Measurements from ENCODE around the gene NAV3. TPM values are rescaled to one million over a fixed set of nuclear protein-coding genes. Genes with fewer than 3 reads are reported as not detected.

NAV3 gene
- total RNA-seq, 2 donors from 2014 or later = 1.3 to 1.5 TPM

DNA sequence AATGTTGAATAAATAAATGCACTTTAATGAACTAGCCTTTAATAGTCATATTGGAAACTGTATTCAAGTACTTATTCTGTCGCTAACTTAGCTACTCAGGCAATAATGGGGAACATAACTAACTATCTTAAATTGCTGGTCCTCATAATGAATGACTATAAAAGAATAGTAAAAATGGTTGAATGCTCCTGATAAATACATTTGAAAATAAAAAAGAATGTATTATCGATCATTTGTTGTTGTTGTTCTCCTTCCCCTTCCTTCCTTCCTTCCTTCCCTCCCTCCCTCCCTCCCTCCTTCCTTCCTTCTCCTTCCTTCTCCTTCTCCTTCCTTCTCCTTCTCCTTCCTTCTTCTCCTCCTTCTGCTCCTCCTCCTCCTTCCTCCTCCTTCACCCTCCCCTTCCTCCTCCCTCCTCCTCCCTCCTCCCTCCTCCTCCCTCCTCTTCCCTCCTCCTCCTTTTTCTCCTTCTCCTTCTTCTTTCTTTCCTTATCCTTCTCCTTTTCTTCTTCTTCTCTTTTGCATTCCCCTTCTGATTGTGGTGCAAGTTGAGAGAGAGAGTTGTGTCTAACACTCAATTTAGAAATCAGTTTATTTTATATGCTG lies 133.0 kb downstream of the NAV3 start:
- DNase-seq (no peak), ATAC-seq (no peak)
- intact Hi-C loops (cut with DNase I, micrococcal nuclease) = no loop called here

DNA sequence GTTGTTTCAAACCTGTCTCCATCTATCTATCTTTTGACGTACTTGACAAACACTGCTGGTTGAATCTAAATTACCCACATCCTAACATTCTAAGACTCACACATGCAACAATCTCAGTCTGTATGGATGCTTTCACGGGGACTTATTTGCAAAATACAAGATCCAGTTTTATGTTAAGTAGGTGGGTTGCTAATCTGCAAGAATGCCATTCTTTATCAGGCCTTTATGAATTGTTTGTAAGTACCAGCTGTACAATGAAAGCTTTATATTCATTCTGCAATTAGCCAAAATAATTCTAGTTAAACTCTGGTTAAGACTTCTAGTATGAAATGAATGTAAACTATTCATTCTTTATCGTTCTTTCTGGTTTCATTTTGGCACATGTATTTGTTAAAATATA lies 135.1 kb downstream of the NAV3 start:
- ATAC-seq (no peak), DNase-seq (no peak)
- intact Hi-C loops (cut with DNase I, micrococcal nuclease) = no loop called here

DNA sequence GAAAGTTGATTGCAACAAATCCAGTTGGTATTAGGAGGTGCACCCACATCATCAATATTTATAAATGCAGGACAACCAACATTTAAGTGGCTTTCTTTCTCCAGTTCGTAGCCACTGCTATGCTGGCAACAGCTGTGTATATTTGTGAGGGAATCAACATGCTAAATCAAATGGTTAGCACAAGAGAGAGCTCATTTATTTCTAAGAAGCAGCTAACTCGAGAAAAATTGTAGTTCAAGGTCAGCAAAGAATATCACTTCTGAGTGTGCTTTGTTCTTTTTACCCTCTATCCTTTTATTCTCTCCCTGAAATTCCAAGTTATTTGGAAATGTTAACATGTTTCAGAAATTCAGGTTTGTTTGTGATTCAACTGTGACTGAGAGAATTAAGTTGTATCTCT lies 137.3 kb downstream of the NAV3 start:
- ATAC-seq = no peak
- no peak for DNase-seq
- intact Hi-C loops (cut with DNase I, micrococcal nuclease) = no loop called here

DNA sequence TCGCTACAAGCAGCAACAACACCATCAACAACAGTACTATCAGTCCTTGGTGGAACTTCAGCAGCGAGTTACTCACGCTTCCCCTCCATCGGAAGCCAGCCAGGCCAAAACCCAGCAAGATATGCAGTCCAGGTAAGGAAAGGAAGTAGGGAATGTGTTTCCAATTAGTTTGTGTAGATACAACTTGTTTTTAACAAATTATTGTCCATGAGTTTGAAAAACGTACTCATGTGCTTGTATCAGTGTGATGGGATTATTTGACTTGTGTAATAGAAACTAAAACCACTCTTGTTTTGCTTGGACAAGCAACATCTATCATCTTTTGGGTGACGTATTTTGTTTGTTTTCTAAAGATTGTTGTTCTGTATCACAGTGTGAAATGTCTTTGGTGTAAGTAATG lies 137.9 kb downstream of the NAV3 start:
- intact Hi-C loops (cut with DNase I, micrococcal nuclease) = no loop called here
- ATAC-seq = no peak
- DNase-seq = no peak

DNA sequence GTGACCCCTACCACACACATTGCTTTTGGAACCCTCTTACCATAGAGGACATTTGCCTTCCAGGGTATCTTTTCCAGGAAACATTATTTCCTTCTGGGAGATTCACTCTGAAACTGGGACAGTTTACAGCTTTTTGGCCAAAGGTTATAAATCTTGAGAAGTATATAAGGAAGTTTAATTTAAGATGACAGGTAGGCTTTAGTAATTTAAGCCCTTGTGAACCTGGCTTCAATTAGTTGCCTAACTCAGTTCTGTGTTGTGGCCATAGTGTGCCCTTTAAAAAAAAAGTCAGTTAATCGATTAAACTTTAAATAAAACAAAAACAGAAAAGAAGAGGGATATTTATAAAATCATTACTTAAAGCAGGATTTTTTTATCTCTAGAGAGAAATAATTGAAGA lies 142.9 kb downstream of the NAV3 start:
- ATAC-seq (no peak), DNase-seq (no peak)
- intact Hi-C loops (cut with DNase I, micrococcal nuclease) = no loop called here

DNA sequence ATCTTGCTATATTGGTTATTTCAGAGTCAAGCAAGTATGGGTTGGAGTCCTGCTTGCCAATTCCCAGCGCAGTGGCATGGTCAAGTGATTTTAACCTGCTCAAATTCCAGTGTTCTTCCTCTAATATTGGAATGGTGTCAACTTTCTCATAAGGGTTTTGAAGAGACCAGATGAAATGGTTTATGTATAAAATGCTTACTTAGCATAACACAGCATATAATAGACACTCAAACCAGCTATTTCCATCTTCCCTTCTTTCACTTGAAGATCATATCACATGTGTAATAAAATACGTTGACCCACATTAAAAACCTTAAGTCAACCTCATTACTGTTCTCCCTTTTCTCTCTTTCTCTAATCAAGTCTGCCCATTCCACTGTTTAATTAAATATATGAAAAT lies 144.0 kb downstream of the NAV3 start:
- no peak for ATAC-seq
- intact Hi-C loops (cut with DNase I, micrococcal nuclease) = no loop called here
- DNase-seq = no peak

DNA sequence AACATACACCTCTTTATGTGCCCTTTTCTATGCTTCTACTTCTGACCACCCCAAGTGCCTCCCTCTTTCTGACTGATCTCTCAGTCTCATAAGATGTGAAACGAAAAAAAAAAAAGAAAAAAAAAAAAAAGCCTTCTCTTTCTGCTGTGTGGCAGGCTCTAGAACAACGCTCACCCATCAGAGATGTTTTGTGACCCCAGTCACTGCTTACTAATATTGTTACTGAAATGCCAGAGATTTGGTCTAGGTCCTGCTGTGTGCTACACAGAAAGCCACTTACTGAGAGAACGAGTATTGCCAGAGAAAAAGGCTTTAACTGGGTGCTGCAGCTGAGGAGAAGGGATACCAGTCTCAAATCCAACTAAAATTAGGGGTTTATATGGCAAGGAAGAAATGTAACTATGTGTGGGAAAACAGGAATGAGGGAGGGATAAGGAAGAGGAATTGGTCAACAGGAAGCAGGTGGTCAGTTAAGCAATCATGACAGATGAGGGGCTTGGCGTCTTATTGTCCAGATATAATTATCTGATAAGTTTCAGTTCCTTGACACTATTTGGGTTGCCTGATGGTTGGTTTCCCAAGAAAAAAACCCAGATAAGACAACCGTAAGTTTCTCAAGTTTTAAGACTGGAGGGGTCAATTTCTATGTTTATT lies 149.0 kb downstream of the NAV3 start:
- intact Hi-C loops (cut with DNase I, micrococcal nuclease) = no loop called here
- ATAC-seq (no peak), DNase-seq (no peak)

DNA sequence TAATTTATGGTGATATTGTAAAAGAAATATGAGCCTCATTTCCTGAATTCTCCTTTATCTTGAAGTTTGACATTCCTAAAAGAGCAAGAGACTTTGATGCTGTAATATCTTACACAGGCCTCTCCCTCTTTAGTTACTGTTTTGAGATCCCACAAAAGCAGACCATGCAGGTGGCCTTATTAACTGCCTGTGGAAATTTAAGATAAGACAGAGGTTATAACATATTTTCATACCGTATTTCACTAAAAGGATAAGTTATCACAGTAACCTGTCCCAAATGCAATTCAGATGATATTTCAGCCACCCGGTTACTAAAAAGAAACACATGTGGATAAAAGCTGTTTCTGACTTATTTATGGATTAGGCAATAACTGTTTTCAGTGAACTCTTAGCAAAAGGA lies 150.1 kb downstream of the NAV3 start:
- ATAC-seq (no peak), DNase-seq (no peak)
- intact Hi-C loops (cut with DNase I, micrococcal nuclease) = no loop called here

DNA sequence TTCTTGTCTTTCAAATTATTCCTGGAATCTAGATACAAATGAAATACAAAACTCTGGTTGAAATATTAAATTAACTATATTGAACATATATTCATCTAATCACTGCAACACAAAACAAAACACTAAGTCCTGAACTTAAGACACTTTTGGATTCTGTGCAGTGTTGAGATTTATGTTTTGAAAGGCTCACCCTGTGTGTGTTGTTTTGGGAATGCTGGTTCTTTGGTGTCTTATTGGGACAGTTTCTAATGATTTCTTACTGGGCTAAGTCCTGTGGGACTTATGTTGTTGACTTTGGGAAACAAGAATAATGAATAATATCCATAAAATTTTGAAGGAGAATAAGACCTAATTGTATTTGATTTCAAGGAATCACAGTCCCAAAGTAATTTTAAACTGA lies 153.2 kb downstream of the NAV3 start:
- intact Hi-C loops (cut with DNase I, micrococcal nuclease) = no loop called here
- no peak for DNase-seq
- no peak for ATAC-seq

DNA sequence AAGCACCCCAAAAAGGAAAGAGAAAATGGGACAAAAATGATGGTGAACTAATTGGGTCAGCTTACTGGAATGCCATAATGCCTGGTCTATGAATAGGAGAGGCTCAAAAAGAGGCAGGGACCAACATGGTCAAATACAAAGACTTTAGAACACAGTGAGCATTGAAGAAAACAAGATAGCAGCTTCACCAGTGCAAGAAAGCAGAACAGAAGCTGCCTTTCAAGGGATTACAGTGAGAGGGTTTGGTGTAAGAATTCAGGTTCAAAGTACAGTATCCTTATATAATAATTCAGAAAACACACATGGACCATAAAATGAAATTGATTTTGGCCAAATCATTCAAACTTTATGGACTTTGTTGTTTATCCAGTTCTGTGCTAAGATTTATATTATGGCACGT lies 162.1 kb downstream of the NAV3 start:
- ATAC-seq = peak; percentile 95
- DNase-seq = no peak
- intact Hi-C loops (cut with DNase I, micrococcal nuclease) = no loop called here

DNA sequence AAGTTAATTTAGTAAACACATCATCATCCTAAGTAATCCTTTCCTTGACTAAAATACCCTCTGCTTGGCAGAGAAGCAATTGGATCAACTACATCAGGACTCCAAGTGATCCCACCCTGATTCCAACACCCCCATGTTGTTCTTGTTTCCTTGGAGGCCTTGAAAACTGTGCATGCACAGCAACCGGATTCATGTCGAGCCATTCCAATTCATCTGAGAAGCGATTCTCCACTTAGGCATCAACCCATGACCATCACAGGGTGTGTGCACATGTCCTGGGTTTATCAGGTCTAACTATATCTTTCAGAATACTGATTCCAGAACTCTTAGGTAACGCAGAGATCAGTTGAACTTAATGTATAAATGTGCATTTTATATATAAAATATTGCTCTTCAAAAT lies 163.0 kb downstream of the NAV3 start:
- DNase-seq = no peak
- no peak for ATAC-seq
- intact Hi-C loops (cut with DNase I, micrococcal nuclease) = no loop called here

DNA sequence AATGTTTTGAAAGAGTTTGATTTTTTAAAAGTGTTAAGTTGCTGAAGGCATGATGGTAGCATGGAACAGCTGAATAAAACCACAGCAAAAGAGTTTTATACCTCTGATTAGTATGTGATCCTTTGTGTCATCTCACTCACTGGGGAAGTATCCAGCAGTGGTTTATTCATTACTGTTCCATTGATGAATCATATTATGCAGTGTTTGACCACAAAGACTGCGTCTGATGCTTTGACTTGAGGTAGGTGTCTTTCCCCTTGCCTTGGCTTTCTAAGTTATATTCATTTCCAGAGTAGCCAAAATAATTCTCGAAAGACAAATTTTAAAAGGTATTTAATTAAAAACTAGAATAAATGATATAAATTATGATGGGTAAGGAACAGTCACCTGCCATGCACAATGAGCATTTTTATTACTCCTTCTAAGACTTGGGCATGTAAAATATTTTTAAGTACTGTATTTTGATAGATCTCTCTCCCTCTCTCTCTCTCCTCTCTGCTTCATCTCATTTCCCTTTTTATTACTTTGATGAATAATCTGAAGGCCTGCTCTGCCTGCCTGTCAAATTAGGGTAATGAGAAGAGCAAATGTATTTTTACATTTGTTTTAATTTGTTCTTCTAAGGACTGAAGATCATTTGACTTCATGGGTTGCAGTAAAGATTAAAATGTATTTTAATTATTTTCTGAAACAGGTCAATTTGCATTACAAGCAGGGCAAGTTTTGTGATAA lies 164.9 kb downstream of the NAV3 start:
- no peak for DNase-seq
- intact Hi-C loops (cut with DNase I, micrococcal nuclease) = no loop called here
- ATAC-seq = no peak

DNA sequence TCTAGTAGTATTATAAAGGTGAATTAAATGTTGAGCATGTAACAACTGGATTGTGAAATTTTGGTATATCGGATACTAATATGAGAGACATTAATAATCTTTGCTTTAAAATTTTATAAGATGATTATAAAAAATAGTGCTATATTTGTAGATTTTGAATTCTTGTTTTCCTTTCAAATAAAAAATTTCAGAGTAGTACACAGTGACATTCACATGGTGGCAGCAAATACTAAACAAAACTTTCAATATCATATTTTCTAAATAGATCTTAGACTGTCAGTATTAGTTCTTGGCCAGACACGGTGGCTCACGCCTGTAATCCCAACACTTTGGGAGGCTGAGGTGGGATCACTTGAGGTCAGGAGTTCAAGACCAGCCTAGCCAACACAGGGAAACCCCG lies 166.0 kb downstream of the NAV3 start:
- DNase-seq (no peak), ATAC-seq (no peak)
- intact Hi-C loops (cut with DNase I, micrococcal nuclease) = no loop called here

DNA sequence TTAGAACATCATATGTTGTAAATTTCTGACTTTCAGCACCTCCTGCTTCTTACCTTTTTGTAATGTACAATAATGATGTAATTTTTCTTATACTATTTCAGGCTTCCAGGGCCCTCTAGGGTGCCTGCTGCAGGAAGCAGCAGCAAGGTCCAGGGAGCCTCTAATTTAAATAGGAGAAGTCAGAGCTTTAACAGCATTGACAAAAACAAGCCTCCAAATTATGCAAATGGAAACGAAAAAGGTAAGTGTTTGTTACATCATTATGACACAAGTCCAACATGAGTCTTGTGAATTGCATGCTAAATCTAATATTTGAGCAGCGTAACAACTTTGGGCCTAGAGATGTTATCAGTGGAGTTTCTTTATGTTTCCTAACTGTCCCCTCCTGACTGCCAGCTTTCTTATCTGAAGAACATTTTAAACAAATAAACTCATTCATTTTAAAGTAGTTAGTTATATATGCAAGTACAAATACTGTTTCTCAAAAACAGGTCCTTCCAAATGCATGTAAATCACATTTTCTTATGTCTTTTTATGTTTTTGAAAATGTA lies 167.6 kb downstream of the NAV3 start:
- peak; percentile 61 for ATAC-seq
- intact Hi-C loops (cut with DNase I, micrococcal nuclease) = no loop called here
- no peak for DNase-seq

DNA sequence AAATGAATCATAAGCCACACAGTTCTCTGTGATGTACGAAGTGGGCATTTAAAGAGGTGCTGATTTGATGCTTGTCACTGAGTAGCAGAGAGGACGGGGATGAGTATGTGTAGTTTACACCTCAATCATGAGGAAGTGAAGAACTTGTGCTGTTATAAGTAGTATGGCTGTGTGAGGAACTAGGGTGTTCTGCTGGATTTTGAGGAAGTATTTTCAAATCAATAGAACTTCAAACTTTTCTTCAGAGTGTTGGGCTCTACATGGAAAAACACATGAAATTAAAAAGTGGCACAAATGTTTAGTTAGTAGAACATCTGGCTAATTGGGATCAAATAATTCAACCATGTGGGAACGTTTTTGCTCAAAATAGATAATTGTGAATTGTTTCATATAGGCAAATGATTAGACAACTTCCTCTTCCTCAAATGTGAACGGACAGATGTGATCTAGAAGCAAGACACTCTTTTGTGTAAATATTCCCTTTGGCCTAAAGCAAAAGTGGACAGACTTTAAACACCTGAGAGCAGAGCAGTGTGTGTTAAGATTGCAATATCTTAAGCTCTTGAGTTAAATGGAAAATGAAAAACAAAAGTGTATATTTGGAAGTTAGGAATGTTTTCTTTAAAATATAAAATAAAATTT lies 168.5 kb downstream of the NAV3 start:
- ATAC-seq (peak; percentile 83), DNase-seq (no peak)
- intact Hi-C loops (cut with DNase I, micrococcal nuclease) = no loop called here

DNA sequence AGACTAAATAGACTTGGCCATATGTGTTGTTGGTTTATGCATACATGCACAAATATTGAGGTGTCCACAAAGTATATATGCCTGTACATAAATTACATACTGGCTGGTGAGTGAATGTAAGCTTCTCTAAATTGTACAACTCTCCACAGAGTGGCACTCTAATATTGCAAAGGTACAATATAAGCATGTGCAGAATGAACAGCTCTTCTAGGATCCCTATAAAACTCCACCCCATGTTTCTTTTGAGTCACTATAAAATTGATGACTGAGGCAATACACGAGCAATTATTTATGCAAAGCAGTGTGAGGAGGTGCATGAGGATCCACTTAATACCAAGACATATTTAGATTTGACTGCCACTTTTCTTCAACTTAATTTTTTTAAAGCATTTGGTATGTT lies 172.2 kb downstream of the NAV3 start:
- intact Hi-C loops (cut with DNase I, micrococcal nuclease) = loop anchor here in 1 of 2 donors (10.0 kb wide), 1 partner anchor 122 kb away; no protein-coding TSS in a partner anchor
- DNase-seq = no peak

DNA sequence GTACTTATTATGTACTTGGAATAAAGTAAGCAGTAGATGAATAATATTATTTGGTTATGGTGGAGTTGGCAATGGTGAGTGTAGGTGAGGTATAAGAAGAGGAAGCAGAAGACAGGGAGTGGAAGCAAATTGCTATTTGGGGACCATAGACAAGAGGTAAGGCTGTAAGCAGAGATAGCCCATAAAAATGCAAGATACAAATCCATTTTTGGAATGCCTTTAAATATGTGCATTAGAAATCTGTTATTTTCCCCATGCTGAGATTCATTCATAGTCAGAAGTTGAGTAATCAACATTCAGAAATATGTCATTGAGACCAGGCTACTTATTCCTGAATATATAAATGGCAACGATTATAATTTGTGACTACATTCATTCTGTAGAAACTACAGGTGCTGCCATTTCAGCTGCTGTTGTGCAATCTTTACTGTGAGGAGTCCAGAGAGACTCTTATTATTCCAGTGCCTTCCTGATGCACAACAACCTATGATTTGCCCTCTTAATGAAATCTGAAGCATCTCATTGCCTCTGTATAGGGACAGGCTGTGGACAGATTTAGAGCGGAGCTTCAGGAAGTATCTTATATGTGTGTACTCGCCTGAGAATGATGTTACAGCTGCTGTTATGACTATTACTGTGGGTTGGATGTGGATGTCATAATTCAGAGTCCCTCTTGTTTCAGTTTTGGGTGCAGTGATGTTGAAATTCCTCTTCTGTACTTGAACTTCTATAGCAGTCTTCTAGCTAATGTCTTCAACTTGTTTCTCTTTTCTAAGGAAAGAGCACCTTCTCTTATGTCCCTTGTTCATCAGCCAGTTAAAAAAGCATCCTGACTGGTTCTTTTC lies 173.8 kb downstream of the NAV3 start:
- ATAC-seq = no peak
- intact Hi-C loops (cut with DNase I, micrococcal nuclease) = loop anchor here in 1 of 2 donors (10.0 kb wide), 1 partner anchor 120 kb away; no protein-coding TSS in a partner anchor
- no peak for DNase-seq

More for the DNA sequence above, 172.2 kb downstream of the NAV3 start:
- no peak for ATAC-seq

DNA sequence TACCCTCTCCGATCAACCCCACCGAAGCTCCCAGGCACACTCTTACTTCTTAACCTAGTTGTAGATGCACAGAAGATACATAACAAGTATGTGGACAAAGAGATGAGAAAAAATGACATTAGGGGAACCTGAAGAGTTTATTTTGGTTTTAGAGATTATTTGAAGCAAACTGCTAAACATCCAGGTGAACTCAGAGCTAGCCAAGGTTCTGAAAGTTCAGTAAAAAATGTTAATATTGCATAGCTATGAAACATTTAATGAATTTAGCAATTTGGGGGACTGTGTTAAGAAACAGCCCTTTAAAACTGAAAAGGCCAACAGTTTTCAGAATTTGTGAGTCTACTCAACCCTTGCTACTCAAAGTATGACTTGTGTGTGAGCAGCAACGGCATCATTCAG lies 174.4 kb downstream of the NAV3 start:
- intact Hi-C loops (cut with DNase I, micrococcal nuclease) = loop anchor here in 1 of 2 donors (10.0 kb wide), 1 partner anchor 120 kb away; no protein-coding TSS in a partner anchor
- DNase-seq = no peak
- ATAC-seq = no peak

DNA sequence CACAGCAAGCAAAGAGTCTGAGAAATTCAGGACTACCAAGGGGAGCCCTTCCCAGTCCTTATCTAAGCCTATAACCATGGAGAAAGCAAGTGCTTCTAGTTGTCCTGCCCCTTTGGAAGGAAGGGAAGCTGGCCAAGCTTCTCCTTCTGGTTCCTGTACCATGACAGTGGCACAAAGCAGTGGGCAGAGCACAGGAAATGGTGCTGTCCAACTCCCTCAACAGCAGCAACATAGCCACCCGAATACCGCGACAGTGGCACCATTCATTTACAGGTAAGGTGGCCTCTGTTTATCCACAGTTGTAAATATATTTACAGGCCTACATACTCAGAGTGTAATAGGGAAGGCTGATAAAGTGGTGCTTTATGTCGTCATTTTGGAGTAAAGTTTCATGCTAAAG lies 176.5 kb downstream of the NAV3 start:
- ATAC-seq (no peak), DNase-seq (no peak)
- intact Hi-C loops (cut with DNase I, micrococcal nuclease) = loop anchor here in 1 of 2 donors (10.0 kb wide), 1 partner anchor 118 kb away; no protein-coding TSS in a partner anchor
